Germinal center (tissue), 1 donor: ENCODE results near the gene MCL1.
"Not testable (repeated sequence)": the region's sequence is repeated elsewhere in the genome, so short reads cannot be mapped to it uniquely, and the experiment has no call there.

Source experiments
- DNase-seq: peaks from one replicate; pipeline ENCODE4 v3.0.0; 2012; ENCODE audit warnings: mixed read lengths, low spot score

The MCL1 gene

DNA sequence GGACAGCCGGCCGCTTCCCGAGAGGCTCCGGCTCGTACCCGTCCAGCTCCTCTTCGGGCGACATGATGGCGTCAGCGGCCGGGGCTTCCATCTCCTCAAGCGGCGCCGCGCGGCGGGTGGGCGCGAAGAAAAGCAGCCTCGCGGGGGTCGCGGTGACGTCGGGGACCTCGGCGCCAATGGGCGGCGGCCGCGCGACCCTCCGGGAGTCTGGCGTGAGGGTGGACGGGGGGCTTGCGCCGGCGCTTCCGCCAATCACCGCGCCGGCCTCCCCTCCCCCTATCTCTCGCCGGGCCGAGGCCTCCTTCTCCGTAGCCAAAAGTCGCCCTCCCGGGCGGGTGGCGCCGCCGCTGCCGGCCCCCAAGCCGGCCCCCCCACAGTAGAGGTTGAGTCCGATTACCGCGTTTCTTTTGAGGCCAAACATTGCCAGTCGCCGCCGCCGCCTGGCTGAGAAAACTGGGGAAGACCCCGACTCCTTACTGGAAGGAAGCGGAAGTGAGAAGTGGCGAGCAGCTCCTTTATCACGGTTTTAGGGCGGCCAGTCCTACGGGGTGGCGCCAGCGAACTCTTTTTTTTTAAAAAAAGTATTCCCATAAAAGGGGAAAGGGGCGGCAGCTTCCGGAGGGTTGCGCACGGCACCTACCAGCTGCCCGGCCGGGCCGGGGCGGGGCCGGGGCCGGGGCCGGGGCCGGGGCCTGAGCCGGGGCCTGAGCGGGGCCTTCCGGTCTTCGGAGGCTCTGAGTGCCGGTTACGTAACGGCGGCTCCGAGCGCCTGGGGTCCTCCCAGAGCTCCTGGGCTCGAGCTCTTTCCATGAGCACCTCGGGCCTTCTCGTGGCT is at the start of gene MCL1:
MCL1 (minus strand) TSS at position 501 of the 835 bp plus-strand sequence; CDS start at position 421, 80 bp downstream.
- peak; percentile 91 for DNase-seq

DNA sequence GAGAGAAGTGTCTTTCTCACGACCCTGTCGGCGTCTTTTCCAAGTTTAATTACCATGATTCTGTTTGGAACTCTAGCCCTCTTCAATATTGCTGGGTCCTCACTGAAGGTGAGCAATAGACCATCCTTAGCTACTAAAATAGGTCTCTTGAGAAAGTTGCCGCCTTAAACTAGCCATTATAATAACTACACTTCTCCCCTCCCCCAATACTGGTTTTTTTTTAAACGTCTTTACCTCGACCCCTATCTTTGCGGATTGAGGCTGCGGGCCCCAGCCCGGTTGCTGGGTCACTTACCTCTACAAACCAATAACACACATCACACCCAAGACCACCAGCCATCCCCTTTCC is 49.3 kb upstream of the MCL1 start:
- no peak for DNase-seq

DNA sequence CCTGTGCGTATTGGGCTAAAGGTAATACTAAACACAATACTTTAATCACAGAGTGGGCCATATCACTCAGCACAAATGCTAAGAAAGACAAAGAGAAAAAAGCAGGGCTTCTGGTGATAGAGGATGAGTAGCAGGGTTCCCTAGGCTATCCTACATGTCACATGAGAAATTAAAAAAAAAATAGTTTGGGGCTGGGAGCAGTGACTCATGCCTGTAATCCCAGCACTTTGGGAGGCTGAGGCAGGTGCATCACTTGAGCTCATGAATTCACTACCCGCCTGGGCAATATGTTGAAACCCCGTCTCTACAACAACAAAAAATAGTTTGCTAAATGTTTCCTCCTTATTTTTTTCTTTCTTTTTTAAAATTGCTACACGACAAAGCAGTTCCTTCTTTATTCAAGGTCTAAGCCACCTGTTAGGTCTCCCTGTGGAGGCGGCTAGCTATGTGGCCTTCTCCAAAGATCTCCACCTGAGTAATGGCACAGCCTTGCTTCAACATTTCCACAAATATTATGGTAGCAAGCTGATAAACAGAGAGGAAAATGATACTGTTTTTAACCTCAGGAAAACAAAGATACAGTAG is 48.5 kb upstream of the MCL1 start:
- no peak for DNase-seq

DNA sequence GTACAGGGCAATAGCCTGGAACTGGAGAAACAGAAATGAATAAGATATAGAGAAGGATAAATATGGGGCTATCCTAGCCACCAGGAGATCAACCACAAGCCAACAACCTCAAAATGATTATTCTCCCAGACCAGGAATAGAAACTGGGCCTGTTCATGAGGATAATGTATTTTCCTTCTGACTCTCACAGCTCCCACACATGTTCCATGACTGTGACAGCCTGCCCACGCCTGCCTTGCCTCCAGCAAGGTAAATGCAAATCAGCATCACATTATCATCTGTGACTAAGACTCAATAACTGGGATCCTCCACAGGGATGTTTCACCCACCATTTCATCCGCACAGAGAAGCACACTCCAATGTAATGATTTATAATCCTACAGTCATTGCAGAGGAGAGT is 46.7 kb upstream of the MCL1 start:
- DNase-seq: no peak

DNA sequence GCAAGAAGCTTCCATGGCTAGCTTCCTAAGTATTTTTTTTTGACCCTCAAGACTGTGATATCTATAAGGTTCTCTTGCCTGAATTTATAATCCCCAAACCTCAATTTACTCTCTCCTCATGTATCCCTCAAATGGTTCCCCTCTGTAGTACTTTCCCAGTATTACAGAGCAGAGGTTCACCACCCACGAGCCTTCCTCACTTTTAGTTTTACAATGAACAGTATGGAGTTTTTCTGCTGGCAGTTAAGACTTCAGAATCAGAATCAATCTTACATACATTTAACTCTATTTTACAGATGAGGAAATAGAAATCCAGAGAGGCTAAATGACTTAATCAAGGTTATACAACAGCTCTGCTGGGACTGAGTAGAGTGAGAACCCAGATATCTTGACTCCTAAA is 45.1 kb upstream of the MCL1 start:
- DNase-seq: not testable (repeated sequence)

DNA sequence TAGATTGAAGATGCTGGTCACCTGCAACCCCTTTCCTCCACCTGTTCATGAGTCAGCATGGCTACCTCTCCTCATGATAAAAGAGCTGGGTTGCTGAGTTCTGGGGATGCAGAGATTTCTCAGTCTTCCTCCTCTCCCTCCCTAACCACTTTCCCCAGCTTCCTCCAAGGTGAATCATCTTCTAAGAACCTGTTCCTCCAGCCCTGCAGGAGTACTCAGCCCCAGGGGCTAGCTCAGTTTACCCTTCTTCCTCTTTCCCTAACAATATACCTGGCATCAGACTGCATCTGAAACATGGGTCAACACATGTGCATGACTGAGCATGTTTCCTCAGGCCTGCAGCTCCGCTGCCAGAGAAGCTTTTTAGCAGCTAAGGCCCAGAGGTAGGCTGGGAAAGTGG is 44.7 kb upstream of the MCL1 start:
- DNase-seq: not testable (repeated sequence)

DNA sequence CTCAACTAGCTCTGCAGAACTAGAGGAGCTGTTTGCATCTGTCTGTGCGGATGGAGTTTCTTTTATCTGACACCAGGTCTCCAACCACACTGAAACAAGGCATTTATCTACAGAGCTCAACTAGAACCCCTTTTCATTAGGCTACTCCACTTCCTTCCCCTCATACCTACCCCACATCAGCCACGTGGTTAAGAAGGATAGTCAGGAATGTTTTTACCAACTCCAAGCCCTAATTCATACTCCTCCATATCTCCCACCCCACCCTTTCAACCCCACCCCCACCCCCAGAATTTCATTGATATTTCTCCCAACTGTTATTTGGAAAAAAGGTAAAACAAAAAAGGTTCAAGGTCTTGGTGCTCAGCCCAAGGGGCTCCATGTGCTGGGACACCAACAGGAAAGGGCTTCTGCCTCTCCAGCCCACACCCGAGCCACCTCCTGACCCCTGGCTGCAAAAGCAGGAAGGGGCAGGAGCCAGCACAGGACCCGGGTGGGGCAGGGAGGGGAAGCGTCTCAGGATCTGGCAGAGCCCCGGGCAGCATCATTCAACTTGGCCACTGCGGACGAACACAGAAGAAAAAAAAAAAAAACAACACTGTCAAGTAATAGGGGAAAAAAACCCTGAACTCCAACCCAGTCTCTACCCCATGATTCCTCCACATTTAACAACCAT is 43.0 kb upstream of the MCL1 start:
- no peak for DNase-seq

DNA sequence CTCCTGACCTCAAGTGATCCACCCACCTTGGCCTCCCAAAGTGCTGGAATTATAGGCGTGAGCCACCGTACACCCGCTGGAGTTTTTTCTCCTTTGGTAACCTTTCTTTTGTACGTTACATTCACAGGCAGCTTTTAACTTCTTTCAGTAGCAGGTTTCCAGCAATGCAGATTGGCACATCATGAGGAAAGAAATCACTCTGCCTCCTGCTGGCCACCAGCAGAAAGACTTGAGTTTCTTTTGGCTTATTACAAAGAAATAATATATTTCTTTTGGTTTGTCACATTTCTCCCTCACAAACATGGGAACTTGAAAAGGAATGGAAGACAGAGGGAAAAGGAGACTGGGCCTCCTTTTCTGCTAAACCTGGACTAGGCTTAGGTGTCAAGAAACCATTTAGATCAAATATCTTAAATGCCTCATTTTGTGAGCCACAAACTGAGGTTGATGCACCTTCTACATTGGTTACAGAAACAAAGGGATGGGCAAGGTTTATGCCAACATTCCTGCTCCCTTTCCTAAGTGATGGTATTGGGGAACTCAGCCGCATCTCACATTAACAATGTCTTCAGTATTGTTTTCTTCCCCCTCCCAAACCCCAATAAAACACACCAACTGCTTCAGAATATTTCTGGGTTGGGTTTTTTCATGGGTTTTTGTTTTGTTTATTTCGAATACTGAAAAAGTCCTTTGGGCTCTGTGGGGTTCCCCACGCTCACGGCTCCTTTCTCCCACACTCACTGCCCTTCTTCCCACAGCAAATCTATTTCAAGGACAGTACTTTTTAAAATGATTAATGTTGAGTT is 42.3 kb upstream of the MCL1 start:
- peak; percentile 69 for DNase-seq

DNA sequence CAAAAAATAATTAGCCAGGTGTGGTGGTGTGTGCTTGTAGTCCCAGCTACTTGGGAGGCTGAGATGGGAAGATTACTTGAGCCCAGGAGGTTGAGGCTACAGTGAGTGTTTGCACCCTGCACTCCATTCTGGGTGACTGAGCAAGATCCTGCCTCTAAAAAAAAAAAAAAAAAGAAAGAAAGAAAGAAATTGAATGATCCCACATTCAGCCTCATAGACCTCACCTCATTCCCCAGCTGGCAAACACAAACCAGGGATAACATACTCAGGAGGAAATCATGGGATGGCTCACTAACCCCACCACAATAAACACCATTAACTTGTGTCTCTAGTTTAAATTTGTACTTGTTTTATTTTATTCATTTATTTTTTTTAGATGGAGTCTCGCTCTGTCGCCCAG is 41.5 kb upstream of the MCL1 start:
- no peak for DNase-seq

DNA sequence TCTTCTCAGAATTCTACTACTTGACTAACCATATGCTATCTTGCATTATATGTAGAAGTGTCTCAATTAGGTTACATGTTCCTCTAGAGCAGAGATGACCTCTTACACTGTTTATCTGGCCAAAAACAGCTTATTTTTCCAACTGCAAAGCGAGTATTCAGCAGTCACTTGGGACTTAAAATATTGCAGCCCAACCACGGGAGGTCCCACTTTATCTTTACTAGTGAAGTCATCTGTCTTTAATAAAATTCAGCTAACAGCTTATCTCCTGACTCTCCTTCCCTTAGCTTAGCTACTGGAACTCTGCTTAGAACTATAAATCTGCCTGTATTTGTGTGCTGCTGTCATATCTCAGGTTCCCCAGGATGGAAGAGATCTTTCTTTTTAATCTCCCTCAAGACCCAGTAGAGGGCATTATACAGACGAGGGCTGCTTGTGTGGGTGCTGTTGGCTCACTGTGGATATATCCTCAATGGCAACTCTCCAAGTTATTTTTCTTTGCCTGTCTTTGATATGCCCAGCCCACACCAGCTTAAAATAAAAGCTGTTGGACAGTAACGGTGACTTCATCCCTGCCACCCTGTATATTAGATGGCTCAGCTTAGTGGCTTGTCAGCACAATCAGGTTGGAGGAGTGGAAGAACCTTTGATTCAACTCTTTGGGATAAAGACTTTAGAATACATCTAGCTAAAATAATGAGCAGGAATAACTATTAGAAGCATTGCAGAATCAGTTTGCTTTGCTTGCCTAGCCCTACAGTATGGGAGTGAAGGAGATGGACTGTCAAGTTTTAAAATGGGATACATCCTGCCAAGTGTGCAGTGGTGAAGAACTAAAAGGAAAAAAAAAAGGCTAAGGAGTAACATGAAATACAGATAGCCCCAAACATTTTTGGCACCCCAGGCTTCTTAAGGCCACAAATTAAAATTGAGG is 40.4 kb upstream of the MCL1 start:
- no peak for DNase-seq

DNA sequence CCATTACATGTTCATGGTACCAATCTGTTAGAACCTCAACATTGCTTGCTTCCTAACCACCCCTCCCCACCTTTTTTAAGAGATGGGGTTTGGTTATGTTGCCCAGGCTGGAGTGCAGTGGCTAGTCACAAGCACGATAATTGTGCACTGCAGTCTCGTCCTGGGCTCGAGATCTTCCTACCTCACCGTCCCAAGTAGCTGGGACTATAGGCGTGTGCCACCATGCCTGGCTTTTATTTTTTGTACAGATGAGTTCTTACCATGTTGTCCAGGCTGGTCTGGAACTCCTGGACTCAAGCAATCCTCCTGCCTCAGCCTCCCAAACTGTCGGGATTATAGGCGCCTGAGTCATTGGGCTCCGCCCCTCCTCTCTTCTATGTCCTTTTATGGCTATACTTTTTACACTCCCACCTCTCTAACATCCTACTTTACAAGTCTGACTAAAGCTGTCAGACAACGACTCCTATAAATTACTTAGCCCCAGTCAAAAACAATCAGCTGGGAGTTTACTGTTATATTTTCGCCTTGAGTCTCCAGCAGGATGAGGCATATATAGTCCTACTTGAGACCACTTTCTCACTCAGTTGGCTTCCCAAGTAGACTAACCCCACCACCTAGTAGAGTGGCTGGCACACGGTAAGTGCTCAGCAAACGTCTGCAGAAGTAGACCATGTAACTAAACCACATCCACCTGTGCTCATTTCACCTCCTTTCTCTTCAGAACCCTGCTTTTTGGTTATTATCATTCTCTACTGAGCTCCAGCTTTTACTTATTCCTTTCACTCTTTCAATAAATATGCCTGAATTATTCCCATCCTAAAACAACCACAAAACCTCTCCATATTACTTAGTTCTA is 36.2 kb upstream of the MCL1 start:
- DNase-seq: no peak

DNA sequence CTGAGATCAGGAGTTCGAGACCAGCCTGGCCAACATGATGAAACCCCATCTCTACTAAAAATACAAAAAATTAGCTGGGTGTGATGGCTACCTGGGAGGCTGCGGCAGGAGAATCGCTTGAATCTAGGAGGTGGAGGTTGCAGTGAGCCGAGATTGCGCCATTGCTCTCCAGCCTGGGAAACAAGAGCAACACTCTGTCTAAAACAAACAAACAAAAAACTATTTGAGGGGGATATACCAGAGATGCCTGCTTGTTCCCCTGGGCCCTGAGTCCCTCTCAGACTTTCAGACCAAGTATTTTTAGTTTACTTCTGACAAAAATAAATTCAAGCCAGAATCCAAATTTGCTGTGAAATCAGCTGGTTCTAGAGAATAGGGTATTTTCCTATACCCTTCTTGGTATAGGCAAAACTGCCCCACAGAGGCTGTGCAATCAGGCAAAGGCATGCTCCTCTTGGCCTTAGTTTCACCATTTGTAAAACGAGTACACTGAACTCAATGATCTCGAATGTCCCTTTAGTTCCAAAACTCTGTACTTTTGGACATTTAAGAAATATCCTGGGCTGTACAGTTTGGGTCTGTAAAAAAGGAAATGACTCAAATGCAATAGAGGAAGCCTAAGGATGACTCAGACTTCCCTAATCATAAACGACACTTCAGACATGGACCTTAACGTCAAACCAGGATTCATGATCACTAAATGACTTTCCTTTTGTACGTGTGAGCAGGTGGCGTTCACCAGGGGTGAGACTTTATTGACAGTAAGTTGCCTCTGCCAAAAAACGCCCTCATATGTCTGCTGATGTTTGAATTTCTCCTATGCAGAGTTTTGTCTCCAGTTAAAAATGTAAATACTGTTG is 33.9 kb upstream of the MCL1 start:
- DNase-seq: peak; percentile 30

DNA sequence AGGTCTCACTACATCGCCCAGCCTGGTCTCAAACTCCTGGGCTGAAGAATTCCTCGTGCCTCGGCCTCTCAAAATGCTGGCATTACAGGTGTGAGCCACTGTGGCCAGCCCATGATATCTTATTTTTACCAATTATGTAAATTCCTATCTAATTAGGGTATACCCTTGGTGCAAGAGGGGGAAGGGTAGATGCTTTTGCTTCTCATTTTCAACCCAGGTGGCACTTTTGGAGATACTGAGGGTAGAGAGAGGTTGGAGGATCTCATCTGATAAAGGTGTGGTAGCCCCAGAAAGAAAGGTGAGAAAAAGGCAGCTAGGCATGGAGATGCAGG is 32.6 kb upstream of the MCL1 start:
- peak; percentile 42 for DNase-seq

DNA sequence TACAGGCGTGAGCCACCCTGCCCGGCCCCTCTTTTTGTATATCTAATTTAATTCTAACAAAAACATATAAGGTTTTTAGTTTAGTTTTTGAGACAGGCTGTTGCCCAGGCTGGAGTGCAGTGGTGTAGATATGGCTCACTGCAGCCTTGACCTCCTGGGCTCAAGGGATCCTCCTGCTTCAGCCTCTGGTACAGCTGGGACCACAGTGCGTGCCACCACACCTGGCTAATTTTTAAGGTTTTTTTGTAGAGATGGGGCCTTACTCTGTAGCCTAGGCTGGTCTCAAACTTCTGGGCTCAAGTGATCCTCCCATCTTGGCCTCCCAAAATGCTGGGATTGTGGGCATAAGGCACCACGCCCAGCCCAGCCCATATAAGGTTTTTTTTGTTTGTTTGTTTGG is 31.2 kb upstream of the MCL1 start:
- DNase-seq: no peak

DNA sequence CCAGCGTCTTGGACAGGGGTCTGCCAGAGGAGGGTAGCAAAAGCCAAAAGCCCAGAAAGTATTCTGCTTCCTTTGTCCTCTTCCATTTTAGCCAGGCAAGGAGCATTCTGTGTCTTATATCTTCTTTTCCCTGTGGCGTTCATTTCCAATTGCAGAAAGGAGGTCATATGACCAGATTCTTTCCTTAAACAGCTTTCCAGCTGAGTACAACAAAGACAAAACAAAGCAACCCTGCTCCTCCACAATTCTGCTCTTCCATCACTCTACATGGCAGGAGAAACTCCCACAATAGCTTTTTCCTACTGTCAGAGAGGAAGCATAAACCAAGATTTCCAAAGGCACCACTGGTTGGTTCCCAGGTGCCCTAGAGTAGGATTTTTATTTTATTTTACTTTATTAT is 30.3 kb upstream of the MCL1 start:
- no peak for DNase-seq

DNA sequence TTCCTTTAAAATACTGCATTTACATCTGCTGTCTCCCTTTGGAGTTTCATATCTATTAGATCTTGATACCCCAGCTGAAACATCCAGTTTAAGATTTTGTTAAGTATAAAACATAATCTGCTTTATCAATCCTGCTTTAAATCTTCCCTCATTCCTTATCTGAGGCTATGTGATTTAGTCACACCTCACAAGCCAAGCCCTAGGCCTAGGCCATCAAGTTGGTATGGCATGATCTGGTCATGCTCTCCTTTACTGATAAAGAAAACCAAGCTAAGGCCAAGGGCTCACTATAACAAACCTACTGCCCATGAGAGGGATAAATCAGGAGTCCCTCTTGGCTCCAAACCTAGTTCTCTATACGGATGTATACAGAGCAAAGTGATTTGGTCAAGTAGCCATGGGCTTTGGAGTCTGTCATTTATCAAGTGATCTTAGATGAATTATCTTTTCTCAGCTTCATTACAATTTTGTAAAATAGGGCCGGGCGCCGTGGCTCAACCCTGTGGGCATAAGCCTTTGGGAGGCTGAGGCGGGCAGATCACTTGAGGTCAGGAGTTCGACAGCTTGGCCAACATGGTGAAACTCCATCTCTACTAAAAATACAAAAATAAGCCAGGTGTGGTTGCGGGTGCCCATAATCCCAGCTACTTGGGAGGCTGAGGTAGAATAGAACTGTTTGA is 27.2 kb upstream of the MCL1 start:
- no peak for DNase-seq

DNA sequence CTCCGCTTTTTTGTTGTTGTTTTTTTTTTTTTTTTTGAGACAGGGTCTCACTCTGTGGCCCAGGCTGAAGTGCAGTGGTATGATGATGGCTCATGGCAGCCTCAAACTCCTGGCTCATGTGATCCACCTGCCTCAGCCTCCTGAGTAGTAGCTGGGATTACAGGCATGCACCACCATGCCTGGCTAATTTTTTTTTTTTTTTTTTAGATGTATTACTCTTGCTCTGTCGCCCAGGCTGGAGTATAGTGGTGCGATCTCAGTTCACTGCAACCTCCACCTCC is 26.0 kb upstream of the MCL1 start:
- DNase-seq: not testable (repeated sequence)

DNA sequence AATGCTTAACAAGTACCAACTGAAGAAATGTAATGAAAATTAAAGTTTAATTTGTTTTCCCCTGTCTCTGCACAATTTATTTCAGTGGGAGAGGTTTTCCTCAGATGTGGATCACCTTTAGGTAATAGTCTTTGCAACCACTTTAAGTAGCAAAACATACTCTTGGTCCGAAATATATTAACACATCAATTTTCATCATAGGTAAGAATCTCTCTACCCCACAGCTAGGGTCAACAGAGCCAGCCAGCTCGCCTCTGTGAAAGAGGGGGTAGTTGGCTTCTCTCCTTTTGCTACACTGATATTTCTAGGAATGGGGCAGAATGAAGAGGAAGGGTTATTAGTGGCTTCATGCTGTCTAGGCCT is 24.8 kb upstream of the MCL1 start:
- no peak for DNase-seq

DNA sequence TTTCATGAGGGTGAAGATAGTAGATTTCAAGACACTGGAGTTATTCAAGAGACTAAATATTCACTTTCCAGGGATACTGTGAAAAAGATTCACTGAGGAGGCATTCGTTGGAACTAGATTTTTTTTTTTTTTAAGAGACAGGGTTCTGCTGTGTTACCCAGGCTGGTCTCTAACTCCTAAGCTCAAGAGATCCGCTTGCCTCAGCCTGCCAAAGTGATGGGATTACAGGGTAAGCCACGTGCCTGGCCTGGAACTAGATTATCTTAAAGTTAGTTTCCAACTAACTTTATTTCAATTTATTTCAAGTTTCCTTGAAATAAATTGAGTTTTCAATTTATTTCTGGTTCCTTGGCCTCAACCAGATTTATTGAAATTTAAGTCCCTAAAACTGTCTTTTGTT is 24.3 kb upstream of the MCL1 start:
- no peak for DNase-seq
